Endothelial cell of umbilical vein (primary cell): ENCODE data around the gene ADARB2. TPM values are rescaled to one million over a fixed set of nuclear protein-coding genes. Genes with fewer than 3 reads are reported as not detected.

ENCODE experiments used
- BruUV-seq: library from RNA; stranded (reverse); fragments of 400-500 nt; replicated peaks from 2 replicates; lab custom pipeline; 2021; lab: Mats Ljungman, UMichigan
- CTCF ChIA-PET: fragments of 300-600, 350-600 bp; sonication (Branson Sonifier 250); formaldehyde crosslinking; loops from one replicate; lab custom pipeline; 2021; ENCODE audit warnings: antibody characterized with exemption, inconsistent platforms; lab: Charles Lee
- POLR2A ChIA-PET: fragments of 300-600, 350-600 bp; sonication (Branson Sonifier 250); formaldehyde crosslinking; loops from one replicate; lab custom pipeline; 2021; ENCODE audit warnings: antibody characterized with exemption, inconsistent platforms; lab: Charles Lee
- DNase-seq: peaks from one replicate; pipeline ENCODE4 v3.0.0-alpha.2; 2011; ENCODE audit warnings: low read depth, low spot score
- FAIRE-seq: peaks from 2 replicates; lab custom pipeline; 2011; peaks lifted over from hg19 to GRCh38; lab: Jason Lieb, UNC
- H2AFZ ChIP-seq: 2 replicates; pipeline ENCODE4 v1.6.0; 2012; ENCODE audit warnings: low read depth, low read length, control low read depth, inconsistent platforms
- H3K27ac ChIP-seq: 2 replicates; pipeline ENCODE4 v1.5.1; 2011; ENCODE audit warnings: low read depth, mild to moderate bottlenecking, control low read depth, low read length, moderate library complexity; ENCODE audit not compliant: insufficient read depth
- H3K27me3 ChIP-seq, 2 experiments: 2 replicates each; pipeline versions ENCODE4 v1.6.0 to v1.6.1; 2011; ENCODE audit warnings: low read length in 2 of 2, mixed read lengths in 1 of 2; ENCODE audit not compliant: control insufficient read depth in 2 of 2, insufficient read depth in 2 of 2
- H3K36me3 ChIP-seq, 2 experiments: 2 replicates in 1 of 2; 3 replicates in 1 of 2; pipeline ENCODE4 v1.5.1; 2011; ENCODE audit warnings: low read length in 2 of 2, mild to moderate bottlenecking in 1 of 2, moderate library complexity in 1 of 2; ENCODE audit not compliant: control insufficient read depth in 2 of 2, insufficient read depth in 2 of 2; ENCODE audit errors: extremely low read depth in 1 of 2
- H3K4me1 ChIP-seq: 3 replicates; pipeline ENCODE4 v1.5.1; 2011; ENCODE audit warnings: mild to moderate bottlenecking, low read length; ENCODE audit not compliant: control insufficient read depth, insufficient read depth; ENCODE audit errors: extremely low read depth
- H3K4me2 ChIP-seq: 2 replicates; pipeline ENCODE4 v1.6.1; 2011; ENCODE audit warnings: low read length, control low read depth, mixed read lengths; ENCODE audit not compliant: insufficient read depth
- H3K4me3 ChIP-seq, 3 experiments: fragments of 200-600 bp in 1 of 3; sonication (generic), shearing (Covaris generic) in 1 of 3; replicated peaks in 1 of 3; 2 replicates each; pipeline ENCODE4 v1.5.1; 2011 to 2016; ENCODE audit warnings: control low read depth in 3 of 3, low read length in 3 of 3, mild to moderate bottlenecking in 2 of 3, inconsistent platforms in 1 of 3, low read depth in 1 of 3, moderate library complexity in 1 of 3; ENCODE audit not compliant: insufficient read depth in 1 of 3
- H3K79me2 ChIP-seq: 2 replicates; pipeline ENCODE4 v1.6.0; 2012; ENCODE audit warnings: low read length, inconsistent platforms; ENCODE audit not compliant: control insufficient read depth, insufficient read depth
- H3K9ac ChIP-seq: replicated peaks from 2 replicates; pipeline ENCODE3; 2011; ENCODE audit warnings: low read length, control low read depth; ENCODE audit not compliant: insufficient read depth; ENCODE audit errors: extremely low read depth
- H3K9me1 ChIP-seq: replicated peaks from 3 replicates; pipeline ENCODE4 v1.6.0; 2011; ENCODE audit warnings: mild to moderate bottlenecking, low read length; ENCODE audit not compliant: control insufficient read depth, insufficient read depth; ENCODE audit errors: extremely low read depth
- H3K9me3 ChIP-seq: replicated peaks from 2 replicates; pipeline ENCODE4 v1.5.1; 2012; ENCODE audit warnings: low read length, inconsistent platforms; ENCODE audit not compliant: control insufficient read depth, insufficient read depth
- H4K20me1 ChIP-seq: replicated peaks from 2 replicates; pipeline ENCODE3; 2011; ENCODE audit warnings: mild to moderate bottlenecking, low read length; ENCODE audit not compliant: control insufficient read depth, insufficient read depth; ENCODE audit errors: extremely low read depth
- CTCF ChIP-seq, 2 donors: IDR thresholded peaks; 1 replicate in 1 of 2; 2 replicates in 1 of 2; pipeline ENCODE4 v1.5.1; 2011; ENCODE audit warnings: low read length in 2 of 2, mild to moderate bottlenecking in 2 of 2, moderate library complexity in 2 of 2, control low read depth in 1 of 2, inconsistent platforms in 1 of 2, low read depth in 1 of 2; ENCODE audit not compliant: insufficient read depth in 1 of 2; ENCODE audit errors: extremely low read depth in 1 of 2
- EZH2 ChIP-seq: IDR thresholded peaks from 2 replicates; pipeline ENCODE4 v1.6.1; 2012; ENCODE audit warnings: borderline replicate concordance, low read depth, mild to moderate bottlenecking, moderate library complexity, low read length, inconsistent platforms; ENCODE audit not compliant: severe bottlenecking
- GATA2 ChIP-seq: IDR thresholded peaks from 2 replicates; pipeline ENCODE4 v1.7.0; 2011; ENCODE audit warnings: low read depth, mild to moderate bottlenecking, moderate library complexity, mixed read lengths, low read length; ENCODE audit not compliant: insufficient read length, insufficient read depth
- JUN ChIP-seq: IDR thresholded peaks from 2 replicates; pipeline ENCODE4 v1.6.1; 2011; ENCODE audit warnings: borderline replicate concordance, low read depth; ENCODE audit not compliant: insufficient read length, insufficient read depth
- MAX ChIP-seq: IDR thresholded peaks from 2 replicates; pipeline ENCODE4 v1.6.1; 2011; ENCODE audit not compliant: insufficient read depth, insufficient read length
- MYC ChIP-seq: IDR thresholded peaks from one replicate; pipeline ENCODE4 v1.6.1; 2011; ENCODE audit warnings: mild to moderate bottlenecking, low read depth, low read length
- POLR2A ChIP-seq: IDR thresholded peaks from 2 replicates; pipeline ENCODE4 v1.6.1; 2012; ENCODE audit warnings: low read depth, mild to moderate bottlenecking, control low read depth, low read length
- POLR2AphosphoS5 ChIP-seq: IDR thresholded peaks from 2 replicates; pipeline ENCODE4 v1.6.1; 2012; ENCODE audit warnings: low read depth, mild to moderate bottlenecking, control low read depth, low read length, moderate library complexity; ENCODE audit not compliant: insufficient read depth
- dilution Hi-C: fragments of 300-500 bp; cut with MboI; formaldehyde crosslinking; loops from one replicate; pipeline ENCODE4 v1.15.0; 2019; ENCODE audit warnings: low sequenced_read_pairs; ENCODE audit not compliant: extremely low pct_ligation_motif_present
- intact Hi-C: fragments of 100-400 bp; cut with micrococcal nuclease; formaldehyde crosslinking; loops from one replicate; pipeline ENCODE4 v1.10.0; 2022
- polyA plus RNA-seq, 4 experiments: library from polyadenylated mRNA; depleted of rRNA in 3 of 4; stranded (reverse) in 3 of 4; unstranded in 1 of 4; fragments of >200 nt; gene quantifications; 2 replicates each; pipeline versions ENCODE4 v1.2.1 to v1.2.3, GENCODE V29; 2011 to 2012; ENCODE audit warnings: missing spikeins in 1 of 4
- total RNA-seq: library from RNA; stranded (reverse); gene quantifications from 2 replicates; pipeline ENCODE4 v1.2.3, GENCODE V29; 2021

The ADARB2 gene
- total and polyA plus RNA-seq, 2 donors (not counting 3 experiments of a cell fraction or from before 2014, with no cell fraction given): not detected

GRCh38 chr10:1183033-1183396, 554.3 kb downstream of the ADARB2 start:
- no peaks in the 10 kb centered on the region for H4K20me1 ChIP-seq
- TF ChIP-seq JUN: no peak
- TF ChIP-seq POLR2A: no peak
- TF ChIP-seq EZH2: no peak
- no peak for TF ChIP-seq POLR2AphosphoS5
- TF ChIP-seq GATA2: no peak
- no peaks in the 10 kb centered on the region for H3K9me1 ChIP-seq
- ChIA-PET CTCF (no interaction called here), POLR2A (no interaction called here)
- no peaks in the 10 kb centered on the region for H3K79me2 ChIP-seq
- H3K4me1 ChIP-seq: no peaks in the 10 kb centered on the region
- H3K27ac ChIP-seq: no peak overlapping the region
- DNase-seq (no peak), FAIRE-seq (no peak)
- intact Hi-C loops: no loop called here
- H3K27me3 ChIP-seq: no peaks in the 10 kb centered on the region
- H3K36me3 ChIP-seq: no peaks in the 10 kb centered on the region
- H3K4me2 ChIP-seq: no peak overlapping the region
- H3K4me3 ChIP-seq: no peak overlapping the region
- dilution Hi-C loops: no loop called here
- H2AFZ ChIP-seq: no peak overlapping the region
- no TSS peak for BruUV-seq
- no peak overlapping the region for H3K9ac ChIP-seq
- H3K9me3 ChIP-seq: no peaks in the 10 kb centered on the region

- Histone ChIP-seq H3K79me2 (no peaks in the 10 kb centered on the region), H3K27ac (no peak overlapping the region), H3K4me3 (no peak overlapping the region), H3K27me3 (no peaks in the 10 kb centered on the region), H3K4me1 (no peaks in the 10 kb centered on the region), H3K4me2 (no peak overlapping the region), H3K9ac (no peak overlapping the region), H3K9me1 (no peaks in the 10 kb centered on the region), H3K9me3 (no peaks in the 10 kb centered on the region), H4K20me1 (no peaks in the 10 kb centered on the region), H3K36me3 (no peaks in the 10 kb centered on the region), H2AFZ (no peak overlapping the region)
- FAIRE-seq (no peak), DNase-seq (no peak)
- dilution Hi-C loops (no loop called here), intact Hi-C loops (no loop called here)
- no TSS peak for BruUV-seq
- ChIA-PET CTCF (no interaction called here), POLR2A (no interaction called here)
- no peak for TF ChIP-seq MYC
- no peak for TF ChIP-seq CTCF (IDR thresholded peaks at IDR 0.05; ENCODE audit: extremely low read depth in 1 of 2, insufficient read depth in 1 of 2, low read depth in 1 of 2, low read length in 2 of 2)
- no peak for TF ChIP-seq EZH2
- no peak for TF ChIP-seq POLR2AphosphoS5
- no peak for TF ChIP-seq GATA2
- TF ChIP-seq MAX: no peak
- no peak for TF ChIP-seq POLR2A
These were observed 554.9 kb downstream of the ADARB2 start for GRCh38 chr10:1182280-1183032.
